HEK293 (cell line): ENCODE data around the gene RIMKLA.

Source experiments
- FEZF1 ChIP-seq: fragments of 450-650 bp; formaldehyde crosslinking; IDR thresholded peaks from 2 replicates; pipeline ENCODE4 v1.5.1; 2016; ENCODE audit warnings: missing biosample characterization, missing genetic modification characterization
- YY1 ChIP-seq: fragments of 450-650 bp; formaldehyde crosslinking; IDR thresholded peaks from 2 replicates; pipeline ENCODE4 v1.5.1; 2018; ENCODE audit warnings: missing biosample characterization, missing genetic modification characterization
- ZNF121 ChIP-seq: fragments of 450-650 bp; formaldehyde crosslinking; IDR thresholded peaks from 2 replicates; pipeline ENCODE4 v1.5.1; 2016; ENCODE audit warnings: missing biosample characterization, missing genetic modification characterization
- ZNF292 ChIP-seq: fragments of 450-650 bp; formaldehyde crosslinking; IDR thresholded peaks from 2 replicates; pipeline ENCODE4 v1.5.1; 2016; ENCODE audit warnings: low read depth, missing biosample characterization, missing genetic modification characterization, borderline replicate concordance
- TF ChIP-seq, protein P1 (sequence below): fragments of 450-650 bp; formaldehyde crosslinking; IDR thresholded peaks from 2 replicates; pipeline ENCODE4 v1.5.1; 2016; ENCODE audit warnings: missing biosample characterization, missing genetic modification characterization
- TF ChIP-seq, protein P2 (sequence below): fragments of 450-650 bp; formaldehyde crosslinking; IDR thresholded peaks from 2 replicates; pipeline ENCODE4 v1.5.1; 2017; ENCODE audit warnings: missing biosample characterization, missing genetic modification characterization
- TF ChIP-seq, protein P3 (sequence below): fragments of 450-650 bp; formaldehyde crosslinking; conservative IDR thresholded peaks from 2 replicates; pipeline ENCODE4 v1.5.1; 2016; ENCODE audit warnings: low read depth, missing biosample characterization, missing genetic modification characterization
- TF ChIP-seq, protein P4 (sequence below): fragments of 450-650 bp; formaldehyde crosslinking; IDR thresholded peaks from 2 replicates; pipeline ENCODE4 v1.5.1; 2016; ENCODE audit warnings: missing biosample characterization, missing genetic modification characterization

DNA sequence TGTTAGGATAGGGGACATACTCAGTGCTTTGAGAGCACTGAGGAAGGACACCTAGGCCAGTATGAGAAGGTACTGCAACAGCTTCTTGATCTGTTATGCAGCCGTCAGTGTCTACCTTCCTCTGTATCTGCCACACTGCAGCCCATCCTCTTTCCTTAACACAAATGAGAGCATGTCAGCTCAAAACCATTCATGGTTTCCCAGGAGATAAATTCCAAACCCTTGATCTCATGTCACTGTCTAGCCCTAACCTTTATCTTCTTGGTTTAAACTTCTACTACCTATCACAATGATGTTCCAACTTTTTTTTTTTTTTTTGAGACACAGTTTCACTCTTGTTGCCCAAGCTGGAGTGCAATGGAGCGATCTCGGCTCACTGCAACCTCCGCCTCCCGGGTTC lies 73.8 kb downstream of the RIMKLA start:
- TF ChIP-seq, protein P1, sequence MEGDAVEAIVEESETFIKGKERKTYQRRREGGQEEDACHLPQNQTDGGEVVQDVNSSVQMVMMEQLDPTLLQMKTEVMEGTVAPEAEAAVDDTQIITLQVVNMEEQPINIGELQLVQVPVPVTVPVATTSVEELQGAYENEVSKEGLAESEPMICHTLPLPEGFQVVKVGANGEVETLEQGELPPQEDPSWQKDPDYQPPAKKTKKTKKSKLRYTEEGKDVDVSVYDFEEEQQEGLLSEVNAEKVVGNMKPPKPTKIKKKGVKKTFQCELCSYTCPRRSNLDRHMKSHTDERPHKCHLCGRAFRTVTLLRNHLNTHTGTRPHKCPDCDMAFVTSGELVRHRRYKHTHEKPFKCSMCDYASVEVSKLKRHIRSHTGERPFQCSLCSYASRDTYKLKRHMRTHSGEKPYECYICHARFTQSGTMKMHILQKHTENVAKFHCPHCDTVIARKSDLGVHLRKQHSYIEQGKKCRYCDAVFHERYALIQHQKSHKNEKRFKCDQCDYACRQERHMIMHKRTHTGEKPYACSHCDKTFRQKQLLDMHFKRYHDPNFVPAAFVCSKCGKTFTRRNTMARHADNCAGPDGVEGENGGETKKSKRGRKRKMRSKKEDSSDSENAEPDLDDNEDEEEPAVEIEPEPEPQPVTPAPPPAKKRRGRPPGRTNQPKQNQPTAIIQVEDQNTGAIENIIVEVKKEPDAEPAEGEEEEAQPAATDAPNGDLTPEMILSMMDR (tag by site-specific recombination) = no peak
- no peak for TF ChIP-seq ZNF292
- no peak for TF ChIP-seq YY1 (tag by site-specific recombination)
- TF ChIP-seq, protein P2, sequence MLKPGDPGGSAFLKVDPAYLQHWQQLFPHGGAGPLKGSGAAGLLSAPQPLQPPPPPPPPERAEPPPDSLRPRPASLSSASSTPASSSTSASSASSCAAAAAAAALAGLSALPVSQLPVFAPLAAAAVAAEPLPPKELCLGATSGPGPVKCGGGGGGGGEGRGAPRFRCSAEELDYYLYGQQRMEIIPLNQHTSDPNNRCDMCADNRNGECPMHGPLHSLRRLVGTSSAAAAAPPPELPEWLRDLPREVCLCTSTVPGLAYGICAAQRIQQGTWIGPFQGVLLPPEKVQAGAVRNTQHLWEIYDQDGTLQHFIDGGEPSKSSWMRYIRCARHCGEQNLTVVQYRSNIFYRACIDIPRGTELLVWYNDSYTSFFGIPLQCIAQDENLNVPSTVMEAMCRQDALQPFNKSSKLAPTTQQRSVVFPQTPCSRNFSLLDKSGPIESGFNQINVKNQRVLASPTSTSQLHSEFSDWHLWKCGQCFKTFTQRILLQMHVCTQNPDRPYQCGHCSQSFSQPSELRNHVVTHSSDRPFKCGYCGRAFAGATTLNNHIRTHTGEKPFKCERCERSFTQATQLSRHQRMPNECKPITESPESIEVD = no peak
- no peak for TF ChIP-seq FEZF1 (tag by site-specific recombination)
- TF ChIP-seq, protein P3, sequence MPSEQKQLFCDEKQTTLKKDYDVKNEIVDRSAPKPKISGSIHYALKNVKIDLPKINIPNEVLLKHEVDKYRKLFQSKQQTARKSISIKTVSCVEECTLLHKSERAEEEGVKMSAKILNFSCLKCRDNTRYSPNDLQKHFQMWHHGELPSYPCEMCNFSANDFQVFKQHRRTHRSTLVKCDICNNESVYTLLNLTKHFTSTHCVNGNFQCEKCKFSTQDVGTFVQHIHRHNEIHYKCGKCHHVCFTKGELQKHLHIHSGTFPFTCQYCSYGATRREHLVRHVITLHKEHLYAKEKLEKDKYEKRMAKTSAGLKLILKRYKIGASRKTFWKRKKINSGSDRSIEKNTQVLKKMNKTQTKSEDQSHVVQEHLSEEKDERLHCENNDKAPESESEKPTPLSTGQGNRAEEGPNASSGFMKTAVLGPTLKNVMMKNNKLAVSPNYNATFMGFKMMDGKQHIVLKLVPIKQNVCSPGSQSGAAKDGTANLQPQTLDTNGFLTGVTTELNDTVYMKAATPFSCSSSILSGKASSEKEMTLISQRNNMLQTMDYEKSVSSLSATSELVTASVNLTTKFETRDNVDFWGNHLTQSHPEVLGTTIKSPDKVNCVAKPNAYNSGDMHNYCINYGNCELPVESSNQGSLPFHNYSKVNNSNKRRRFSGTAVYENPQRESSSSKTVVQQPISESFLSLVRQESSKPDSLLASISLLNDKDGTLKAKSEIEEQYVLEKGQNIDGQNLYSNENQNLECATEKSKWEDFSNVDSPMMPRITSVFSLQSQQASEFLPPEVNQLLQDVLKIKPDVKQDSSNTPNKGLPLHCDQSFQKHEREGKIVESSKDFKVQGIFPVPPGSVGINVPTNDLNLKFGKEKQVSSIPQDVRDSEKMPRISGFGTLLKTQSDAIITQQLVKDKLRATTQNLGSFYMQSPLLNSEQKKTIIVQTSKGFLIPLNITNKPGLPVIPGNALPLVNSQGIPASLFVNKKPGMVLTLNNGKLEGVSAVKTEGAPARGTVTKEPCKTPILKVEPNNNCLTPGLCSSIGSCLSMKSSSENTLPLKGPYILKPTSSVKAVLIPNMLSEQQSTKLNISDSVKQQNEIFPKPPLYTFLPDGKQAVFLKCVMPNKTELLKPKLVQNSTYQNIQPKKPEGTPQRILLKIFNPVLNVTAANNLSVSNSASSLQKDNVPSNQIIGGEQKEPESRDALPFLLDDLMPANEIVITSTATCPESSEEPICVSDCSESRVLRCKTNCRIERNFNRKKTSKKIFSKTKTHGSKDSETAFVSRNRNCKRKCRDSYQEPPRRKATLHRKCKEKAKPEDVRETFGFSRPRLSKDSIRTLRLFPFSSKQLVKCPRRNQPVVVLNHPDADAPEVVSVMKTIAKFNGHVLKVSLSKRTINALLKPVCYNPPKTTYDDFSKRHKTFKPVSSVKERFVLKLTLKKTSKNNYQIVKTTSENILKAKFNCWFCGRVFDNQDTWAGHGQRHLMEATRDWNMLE (tag by site-specific recombination) = no peak
- TF ChIP-seq, protein P4, sequence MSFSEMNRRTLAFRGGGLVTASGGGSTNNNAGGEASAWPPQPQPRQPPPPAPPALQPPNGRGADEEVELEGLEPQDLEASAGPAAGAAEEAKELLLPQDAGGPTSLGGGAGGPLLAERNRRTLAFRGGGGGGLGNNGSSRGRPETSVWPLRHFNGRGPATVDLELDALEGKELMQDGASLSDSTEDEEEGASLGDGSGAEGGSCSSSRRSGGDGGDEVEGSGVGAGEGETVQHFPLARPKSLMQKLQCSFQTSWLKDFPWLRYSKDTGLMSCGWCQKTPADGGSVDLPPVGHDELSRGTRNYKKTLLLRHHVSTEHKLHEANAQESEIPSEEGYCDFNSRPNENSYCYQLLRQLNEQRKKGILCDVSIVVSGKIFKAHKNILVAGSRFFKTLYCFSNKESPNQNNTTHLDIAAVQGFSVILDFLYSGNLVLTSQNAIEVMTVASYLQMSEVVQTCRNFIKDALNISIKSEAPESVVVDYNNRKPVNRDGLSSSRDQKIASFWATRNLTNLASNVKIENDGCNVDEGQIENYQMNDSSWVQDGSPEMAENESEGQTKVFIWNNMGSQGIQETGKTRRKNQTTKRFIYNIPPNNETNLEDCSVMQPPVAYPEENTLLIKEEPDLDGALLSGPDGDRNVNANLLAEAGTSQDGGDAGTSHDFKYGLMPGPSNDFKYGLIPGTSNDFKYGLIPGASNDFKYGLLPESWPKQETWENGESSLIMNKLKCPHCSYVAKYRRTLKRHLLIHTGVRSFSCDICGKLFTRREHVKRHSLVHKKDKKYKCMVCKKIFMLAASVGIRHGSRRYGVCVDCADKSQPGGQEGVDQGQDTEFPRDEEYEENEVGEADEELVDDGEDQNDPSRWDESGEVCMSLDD (tag by site-specific recombination) = no peak
- no peak for TF ChIP-seq ZNF121 (tag by site-specific recombination)
